GM21737 (cell line): ENCODE measurements around the gene ZNF618.

Experiments
- ATAC-seq: cut with Tn5 transposase; IDR thresholded peaks from one replicate; pipeline ENCODE4 v1.9.1; 2021; ENCODE audit warnings: mild to moderate bottlenecking, moderate library complexity; ENCODE audit not compliant: unreplicated experiment

ZNF618 gene

GRCh38 chr9:113998525-113999255 lies 122.6 kb downstream of the ZNF618 start:
- no peak for ATAC-seq

GRCh38 chr9:113999256-114000062 lies 123.3 kb downstream of the ZNF618 start:
- no peak for ATAC-seq

- ATAC-seq = no peak
Measured at GRCh38 chr9:114000063-114000454, 124.0 kb downstream of the ZNF618 start.

- no peak for ATAC-seq
Measured at GRCh38 chr9:114000671-114001409, 124.7 kb downstream of the ZNF618 start.

GRCh38 chr9:114001410-114001685 lies 125.2 kb downstream of the ZNF618 start:
- no peak for ATAC-seq

- ATAC-seq = no peak
Measured at GRCh38 chr9:114001794-114002261, 125.7 kb downstream of the ZNF618 start.

- no peak for ATAC-seq
Measured at GRCh38 chr9:114002271-114002985, 126.3 kb downstream of the ZNF618 start.

- no peak for ATAC-seq
Measured at GRCh38 chr9:114002986-114003350, 126.9 kb downstream of the ZNF618 start.

GRCh38 chr9:114003351-114003750 lies 127.2 kb downstream of the ZNF618 start:
- ATAC-seq = no peak

- no peak for ATAC-seq
Measured at GRCh38 chr9:114003758-114004157, 127.6 kb downstream of the ZNF618 start.

GRCh38 chr9:114004221-114004716 lies 128.2 kb downstream of the ZNF618 start:
- no peak for ATAC-seq

GRCh38 chr9:114005371-114006154 lies 129.5 kb downstream of the ZNF618 start:
- no peak for ATAC-seq

- ATAC-seq = no peak
Measured at GRCh38 chr9:114006155-114006550, 130.0 kb downstream of the ZNF618 start.

GRCh38 chr9:114006931-114007691 lies 131.0 kb downstream of the ZNF618 start:
- no peak for ATAC-seq

GRCh38 chr9:114007991-114008666 lies 132.0 kb downstream of the ZNF618 start:
- ATAC-seq = no peak

- ATAC-seq = no peak
Measured at GRCh38 chr9:114008667-114009410, 132.7 kb downstream of the ZNF618 start.

GRCh38 chr9:114011313-114011712 lies 135.2 kb downstream of the ZNF618 start:
- no peak for ATAC-seq

GRCh38 chr9:114012126-114012525 lies 136.0 kb downstream of the ZNF618 start:
- ATAC-seq = no peak
